Measurements from ENCODE around the gene TH.
"Not testable (repeated sequence)": the region's sequence is repeated elsewhere in the genome, so short reads cannot be mapped to it uniquely, and the experiment has no call there.

Gene TH

DNA sequence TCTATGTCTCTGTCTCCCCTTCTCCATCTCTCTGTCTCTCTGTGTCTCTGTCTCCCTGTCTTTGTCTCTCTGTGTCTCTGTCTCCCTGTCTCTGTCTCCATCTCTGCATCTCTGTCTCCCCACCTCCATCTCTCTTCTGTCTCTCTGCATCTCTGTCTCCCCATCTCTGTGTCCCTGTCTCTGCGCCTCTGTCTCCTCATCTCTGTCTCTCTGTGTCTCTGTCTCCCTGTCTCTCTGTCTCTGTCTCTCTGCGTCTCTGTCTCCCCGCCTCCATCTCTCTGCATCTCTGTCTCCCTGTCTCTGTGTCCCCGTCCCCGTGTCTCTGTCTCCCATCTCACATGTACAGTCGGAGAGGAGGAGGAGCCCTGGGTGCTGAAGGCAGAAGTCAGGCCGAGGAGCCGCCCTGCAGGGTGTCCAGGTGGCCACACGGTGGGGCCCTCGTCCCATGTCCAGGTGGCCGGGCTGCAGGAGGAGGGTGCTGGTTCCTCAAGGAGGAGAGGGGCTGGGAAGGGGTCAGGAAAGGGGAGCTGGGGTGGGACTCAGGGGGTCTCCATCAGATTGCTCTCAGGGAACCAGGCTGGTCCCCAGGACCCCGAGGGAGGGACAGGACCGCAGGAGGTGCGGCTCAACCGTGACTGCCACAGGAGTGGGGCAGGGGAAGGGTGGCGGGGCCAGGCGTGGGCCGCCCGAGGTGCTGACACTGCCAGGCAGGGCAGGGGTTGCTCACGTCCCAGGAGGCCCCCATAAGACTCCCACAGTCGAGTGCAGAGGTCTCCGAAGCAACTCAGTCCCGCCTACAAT lies 25.6 kb upstream of the TH start:
- no peaks in the 10 kb centered on the region for H3K9me3 ChIP-seq (ENCODE audit: low read length)
- no peak overlapping the region for H2AFZ ChIP-seq (ENCODE audit: low read depth, low read length)
- no peak overlapping the region for H3K4me3 ChIP-seq (ENCODE audit: low read length)
- no peaks in the 10 kb centered on the region for H3K36me3 ChIP-seq (ENCODE audit: insufficient read depth, low read length)
- no peaks in the 10 kb centered on the region for H3K4me1 ChIP-seq (ENCODE audit: insufficient read depth, low read length)
- peaks cover 9% of the 10 kb centered on the region for H3K27me3 ChIP-seq (ENCODE audit: insufficient read depth, low read length)

DNA sequence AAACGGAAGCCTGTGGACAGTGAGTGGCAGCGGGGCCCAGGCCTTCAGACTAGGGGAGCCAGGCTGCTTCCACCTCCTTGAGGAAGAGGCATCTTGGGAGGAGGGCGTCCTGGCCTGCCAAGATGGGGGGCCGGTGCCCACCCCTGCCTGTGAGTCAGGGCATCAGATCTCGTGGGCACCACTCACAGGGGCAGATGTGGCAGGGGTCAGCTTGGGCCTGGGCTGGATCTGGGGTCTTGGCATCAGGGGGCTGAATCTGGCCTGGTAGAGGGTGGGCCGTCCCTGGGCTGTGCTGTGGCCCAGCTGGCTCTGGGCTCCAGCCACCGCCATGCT lies 24.1 kb upstream of the TH start:
- Histone ChIP-seq H3K4me3 (ENCODE audit: low read length) (no peak overlapping the region), H3K27me3 (ENCODE audit: insufficient read depth, low read length) (peaks cover 13% of the 10 kb centered on the region), H3K4me1 (ENCODE audit: insufficient read depth, low read length) (peaks cover 7% of the 10 kb centered on the region), H3K9me3 (ENCODE audit: low read length) (no peaks in the 10 kb centered on the region), H3K36me3 (ENCODE audit: insufficient read depth, low read length) (no peaks in the 10 kb centered on the region), H2AFZ (ENCODE audit: low read depth, low read length) (no peak overlapping the region)

GRCh38 chr11:2194877-2195755 lies 23.5 kb upstream of the TH start:
- H2AFZ ChIP-seq (ENCODE audit: low read depth, low read length): no peak overlapping the region
- H3K4me1 ChIP-seq (ENCODE audit: insufficient read depth, low read length): peaks cover 13% of the 10 kb centered on the region
- no peak overlapping the region for H3K4me3 ChIP-seq (ENCODE audit: low read length)
- H3K27me3 ChIP-seq (ENCODE audit: insufficient read depth, low read length): peaks cover 13% of the 10 kb centered on the region
- no peaks in the 10 kb centered on the region for H3K36me3 ChIP-seq (ENCODE audit: insufficient read depth, low read length)
- no peaks in the 10 kb centered on the region for H3K9me3 ChIP-seq (ENCODE audit: low read length)

- H3K4me1 ChIP-seq (ENCODE audit: insufficient read depth, low read length): peaks cover 14% of the 10 kb centered on the region
- not testable (repeated sequence) for H3K9me3 ChIP-seq (ENCODE audit: low read length)
These were observed 22.4 kb upstream of the TH start for GRCh38 chr11:2193888-2194595.

DNA sequence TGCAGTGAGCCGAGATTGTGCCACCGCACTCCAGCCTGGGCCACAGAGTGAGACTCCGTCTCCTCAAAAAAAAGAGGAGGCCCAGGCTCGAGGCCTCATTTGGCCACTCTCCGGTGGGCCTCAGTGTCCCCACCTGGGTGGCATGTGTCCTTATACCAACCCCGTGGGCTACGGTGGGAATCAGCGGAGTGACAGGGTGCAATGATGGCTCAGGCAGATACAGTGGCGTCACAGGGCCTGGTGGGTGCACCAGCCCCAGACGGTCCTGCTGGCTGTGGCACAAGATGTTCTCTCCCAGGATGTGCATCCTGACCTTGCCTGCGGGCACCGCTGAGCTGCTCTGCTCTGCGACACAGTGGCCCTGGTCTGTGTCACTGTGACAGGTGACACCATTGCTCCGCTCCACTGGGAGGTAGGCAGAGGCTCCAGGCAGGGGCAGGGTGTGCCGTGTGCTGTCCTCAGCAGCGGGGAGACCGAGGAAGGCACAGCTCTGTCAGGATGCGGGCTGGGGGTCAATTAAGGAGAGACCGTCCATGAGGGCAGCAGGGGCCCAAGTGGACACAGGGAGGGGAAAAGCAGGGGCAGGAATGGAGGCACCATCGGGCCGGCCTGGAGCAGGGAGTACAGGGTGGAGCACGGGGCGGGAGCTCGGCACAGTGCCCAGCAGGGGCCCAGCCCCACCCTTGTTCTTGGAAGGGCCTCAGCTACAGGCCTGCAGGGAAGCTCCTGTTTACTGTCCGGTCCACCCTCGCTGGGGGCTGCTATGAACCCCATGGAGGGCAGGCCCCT lies 21.7 kb upstream of the TH start:
- Histone ChIP-seq H3K36me3 (ENCODE audit: insufficient read depth, low read length) (no peaks in the 10 kb centered on the region), H2AFZ (ENCODE audit: low read depth, low read length) (no peak overlapping the region), H3K4me1 (ENCODE audit: insufficient read depth, low read length) (peaks cover 14% of the 10 kb centered on the region), H3K9me3 (ENCODE audit: low read length) (no peaks in the 10 kb centered on the region), H3K4me3 (ENCODE audit: low read length) (no peak overlapping the region), H3K27me3 (ENCODE audit: insufficient read depth, low read length) (peaks cover 9% of the 10 kb centered on the region)

More at GRCh38 chr11:2193888-2194595, 22.4 kb upstream of the TH start:
- not testable (repeated sequence) for H2AFZ ChIP-seq (ENCODE audit: low read depth, low read length); H3K4me3 ChIP-seq (ENCODE audit: low read length); H3K36me3 ChIP-seq (ENCODE audit: insufficient read depth, low read length)
- H3K27me3 ChIP-seq (ENCODE audit: insufficient read depth, low read length): peaks cover 12% of the 10 kb centered on the region

GRCh38 chr11:2192435-2192834 lies 20.8 kb upstream of the TH start:
- Histone ChIP-seq H3K4me1 (ENCODE audit: insufficient read depth, low read length) (peaks cover 14% of the 10 kb centered on the region), H2AFZ (ENCODE audit: low read depth, low read length) (no peak overlapping the region), H3K36me3 (ENCODE audit: insufficient read depth, low read length) (no peaks in the 10 kb centered on the region), H3K4me3 (ENCODE audit: low read length) (no peak overlapping the region), H3K27me3 (ENCODE audit: insufficient read depth, low read length) (peaks cover 9% of the 10 kb centered on the region), H3K9me3 (ENCODE audit: low read length) (no peaks in the 10 kb centered on the region)

DNA sequence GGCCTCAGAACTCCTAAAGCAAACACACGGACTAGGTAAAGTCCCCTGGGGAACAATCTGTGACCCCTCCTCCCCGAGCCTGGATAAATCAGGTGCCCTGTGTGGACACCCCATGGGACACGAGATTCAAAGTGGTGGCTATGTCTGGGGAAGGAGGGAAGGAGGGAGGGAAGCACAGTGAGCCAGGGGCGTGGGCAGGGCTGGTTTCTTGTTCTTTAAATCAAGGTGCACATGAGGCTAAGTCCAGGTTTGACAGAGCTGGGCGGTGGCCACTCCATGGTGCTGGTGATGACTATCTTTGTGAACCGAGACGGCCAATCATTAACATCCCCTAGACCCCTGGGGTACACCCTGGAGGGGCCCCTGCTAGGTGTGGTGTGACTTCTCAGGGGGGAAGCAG lies 20.3 kb upstream of the TH start:
- H3K4me1 ChIP-seq (ENCODE audit: insufficient read depth, low read length): peaks cover 14% of the 10 kb centered on the region
- H3K9me3 ChIP-seq (ENCODE audit: low read length): no peaks in the 10 kb centered on the region
- peaks cover 9% of the 10 kb centered on the region for H3K27me3 ChIP-seq (ENCODE audit: insufficient read depth, low read length)
- H3K4me3 ChIP-seq (ENCODE audit: low read length): no peak overlapping the region
- H2AFZ ChIP-seq (ENCODE audit: low read depth, low read length): no peak overlapping the region
- no peaks in the 10 kb centered on the region for H3K36me3 ChIP-seq (ENCODE audit: insufficient read depth, low read length)

- no peak overlapping the region for H3K4me3 ChIP-seq (ENCODE audit: low read length)
- no peaks in the 10 kb centered on the region for H3K9me3 ChIP-seq (ENCODE audit: low read length)
- H3K27me3 ChIP-seq (ENCODE audit: insufficient read depth, low read length): peaks cover 9% of the 10 kb centered on the region
- peak overlapping the region; percentile 21 for H2AFZ ChIP-seq (ENCODE audit: low read depth, low read length)
- peaks cover 14% of the 10 kb centered on the region for H3K4me1 ChIP-seq (ENCODE audit: insufficient read depth, low read length)
- H3K36me3 ChIP-seq (ENCODE audit: insufficient read depth, low read length): no peaks in the 10 kb centered on the region
These were observed 19.2 kb upstream of the TH start for GRCh38 chr11:2190657-2191471.

GRCh38 chr11:2189938-2190656 lies 18.5 kb upstream of the TH start:
- Histone ChIP-seq H3K36me3 (ENCODE audit: insufficient read depth, low read length) (no peaks in the 10 kb centered on the region), H3K4me3 (ENCODE audit: low read length) (no peak overlapping the region), H3K9me3 (ENCODE audit: low read length) (no peaks in the 10 kb centered on the region), H3K27me3 (ENCODE audit: insufficient read depth, low read length) (peaks cover 9% of the 10 kb centered on the region), H3K4me1 (ENCODE audit: insufficient read depth, low read length) (peaks cover 14% of the 10 kb centered on the region), H2AFZ (ENCODE audit: low read depth, low read length) (peak overlapping the region; percentile 21)

GRCh38 chr11:2188745-2189144 lies 17.1 kb upstream of the TH start:
- Histone ChIP-seq H3K9me3 (ENCODE audit: low read length) (no peaks in the 10 kb centered on the region), H3K27me3 (ENCODE audit: insufficient read depth, low read length) (peaks cover 9% of the 10 kb centered on the region), H3K36me3 (ENCODE audit: insufficient read depth, low read length) (no peaks in the 10 kb centered on the region), H3K4me1 (ENCODE audit: insufficient read depth, low read length) (peaks cover 14% of the 10 kb centered on the region), H3K4me3 (ENCODE audit: low read length) (no peak overlapping the region), H2AFZ (ENCODE audit: low read depth, low read length) (no peak overlapping the region)

DNA sequence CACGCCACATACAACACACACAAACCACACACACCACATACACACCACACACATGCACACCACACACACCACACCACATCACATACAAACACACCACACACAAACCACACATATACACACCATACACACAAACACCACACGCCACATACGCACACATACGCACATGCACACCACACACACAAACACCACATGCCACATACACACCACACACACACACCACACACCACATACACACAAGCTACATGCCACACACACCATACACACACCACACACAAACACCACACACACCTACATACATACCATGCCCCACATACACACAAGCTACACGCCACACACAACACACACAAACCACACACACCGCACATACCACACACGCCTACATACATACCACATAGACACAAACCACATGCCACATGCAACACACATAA lies 15.7 kb upstream of the TH start:
- no peaks in the 10 kb centered on the region for H3K9me3 ChIP-seq (ENCODE audit: low read length)
- no peak overlapping the region for H3K4me3 ChIP-seq (ENCODE audit: low read length)
- H3K36me3 ChIP-seq (ENCODE audit: insufficient read depth, low read length): no peaks in the 10 kb centered on the region
- H3K27me3 ChIP-seq (ENCODE audit: insufficient read depth, low read length): peaks cover 4% of the 10 kb centered on the region
- H2AFZ ChIP-seq (ENCODE audit: low read depth, low read length): no peak overlapping the region
- peaks cover 14% of the 10 kb centered on the region for H3K4me1 ChIP-seq (ENCODE audit: insufficient read depth, low read length)

Data from neuron (in vitro differentiated cells).